GM21360 (cell line): ENCODE results near the gene TMEM9.

Experiments used
- ATAC-seq: cut with Tn5 transposase; IDR thresholded peaks from one replicate; pipeline ENCODE4 v1.9.1; 2021; ENCODE audit warnings: mild to moderate bottlenecking, moderate library complexity; ENCODE audit not compliant: unreplicated experiment

Gene TMEM9

DNA sequence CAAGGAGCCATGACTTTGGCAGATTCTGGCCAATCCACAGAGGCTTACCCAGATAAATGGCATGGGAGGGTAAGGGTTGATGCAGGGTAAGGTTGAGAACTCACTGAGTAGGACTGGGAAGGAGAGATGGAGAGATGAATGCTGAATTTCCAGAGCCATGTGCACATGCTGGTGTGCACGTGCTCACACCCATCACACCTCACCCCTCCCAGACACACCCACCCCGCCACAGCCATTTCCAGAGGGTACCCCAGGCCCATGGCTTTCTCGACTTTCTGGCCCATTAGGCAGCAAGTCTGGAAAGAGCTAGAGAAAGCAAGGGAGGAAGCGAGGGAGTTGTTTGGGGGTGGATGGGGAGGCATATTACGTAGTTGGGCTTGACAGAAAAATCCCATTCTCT is 43.7 kb downstream of the TMEM9 start:
- no peak for ATAC-seq

DNA sequence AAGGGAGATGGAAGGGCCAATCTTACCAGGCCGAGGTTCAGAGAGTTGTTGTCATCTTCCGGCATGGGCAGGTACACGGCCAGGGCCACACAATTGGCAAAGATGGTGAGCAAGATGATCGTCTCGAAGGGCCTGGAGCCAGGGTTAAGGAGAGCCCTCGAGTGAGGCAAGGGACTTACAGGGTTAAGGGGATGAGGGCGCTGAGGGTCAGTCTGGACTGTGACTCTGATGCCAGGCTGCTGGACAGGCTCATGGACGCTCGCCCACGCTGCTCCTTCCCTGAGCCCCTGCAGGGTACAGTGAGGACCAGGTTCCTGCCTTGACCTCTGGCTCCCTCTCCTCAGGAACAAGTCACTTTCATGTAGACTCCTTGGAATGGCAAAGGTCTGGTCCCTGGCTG is 44.1 kb downstream of the TMEM9 start:
- no peak for ATAC-seq

DNA sequence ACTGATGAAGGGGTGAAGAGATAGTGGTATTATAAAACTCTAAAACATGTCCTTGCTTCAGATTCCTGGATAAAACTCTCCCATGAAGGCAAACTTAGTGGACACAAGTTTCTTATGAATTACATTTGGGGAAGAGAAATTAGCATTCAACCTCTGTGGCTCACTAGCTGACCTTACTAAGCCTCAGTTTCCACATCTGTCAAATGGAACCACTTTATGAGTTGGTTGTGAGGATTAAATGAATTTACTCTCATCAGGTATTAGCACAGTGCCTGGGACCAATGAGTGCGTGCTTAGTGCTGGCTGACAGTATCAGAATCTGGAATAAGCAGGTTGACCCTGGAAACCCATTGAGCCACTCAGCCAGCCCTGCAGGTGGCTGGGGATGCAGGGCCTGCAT is 44.6 kb downstream of the TMEM9 start:
- ATAC-seq: no peak

DNA sequence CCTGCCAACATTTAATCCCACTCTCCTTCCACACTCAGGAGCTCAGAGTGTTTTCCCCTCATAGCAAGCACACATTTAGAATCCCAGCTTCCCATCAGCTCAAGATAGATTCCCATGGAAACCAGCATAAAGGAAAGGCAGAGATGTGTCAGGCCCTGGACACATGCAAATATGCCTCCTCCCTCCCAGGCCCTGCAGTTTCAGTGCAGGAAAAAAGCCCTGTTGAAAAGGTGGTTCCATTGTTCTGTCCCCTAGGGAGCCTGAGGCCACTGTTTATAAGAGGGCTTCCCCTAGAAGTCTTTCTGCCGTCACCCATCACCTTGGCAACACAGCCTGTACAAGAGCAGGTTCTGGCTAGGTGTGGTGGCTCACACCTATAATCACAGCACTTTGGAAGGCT is 45.7 kb downstream of the TMEM9 start:
- ATAC-seq: no peak

DNA sequence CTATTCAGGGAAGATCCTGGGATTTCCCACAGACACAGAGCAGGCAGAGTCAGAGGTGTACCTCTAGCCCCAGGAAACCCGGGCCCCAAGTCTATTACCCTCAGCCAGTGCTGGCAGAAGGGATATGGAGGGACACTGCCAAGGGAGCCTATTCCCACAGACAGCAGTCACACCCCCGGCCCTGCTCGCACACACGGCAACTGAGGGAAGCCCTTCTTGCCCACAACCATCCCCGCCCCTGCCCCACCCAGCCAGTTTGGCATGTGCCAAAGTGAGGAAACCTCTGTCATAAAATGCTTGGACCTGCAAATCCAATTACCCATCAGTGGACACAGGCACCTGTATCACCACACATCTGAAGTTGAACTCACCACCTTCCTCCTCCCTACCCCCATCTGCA is 48.6 kb downstream of the TMEM9 start:
- ATAC-seq: no peak

DNA sequence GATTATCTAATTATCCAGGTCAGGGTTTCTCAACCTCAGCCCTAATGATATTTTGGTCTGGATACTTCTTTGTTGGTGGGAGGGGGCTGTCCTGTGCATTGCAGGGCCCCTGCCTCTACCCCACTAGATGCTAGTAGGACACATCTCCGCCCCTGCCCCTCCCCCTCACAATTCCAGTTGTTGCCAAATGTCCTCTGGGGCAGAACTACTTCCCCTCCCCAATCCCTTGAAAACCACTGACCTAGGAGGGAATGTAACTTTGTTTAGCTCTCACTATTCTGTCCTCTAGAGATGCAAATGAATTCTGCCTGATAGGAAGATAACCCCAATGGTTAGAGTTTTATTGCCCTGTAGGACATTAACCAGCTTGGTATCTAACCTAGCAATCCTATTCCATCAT is 50.1 kb downstream of the TMEM9 start:
- no peak for ATAC-seq

DNA sequence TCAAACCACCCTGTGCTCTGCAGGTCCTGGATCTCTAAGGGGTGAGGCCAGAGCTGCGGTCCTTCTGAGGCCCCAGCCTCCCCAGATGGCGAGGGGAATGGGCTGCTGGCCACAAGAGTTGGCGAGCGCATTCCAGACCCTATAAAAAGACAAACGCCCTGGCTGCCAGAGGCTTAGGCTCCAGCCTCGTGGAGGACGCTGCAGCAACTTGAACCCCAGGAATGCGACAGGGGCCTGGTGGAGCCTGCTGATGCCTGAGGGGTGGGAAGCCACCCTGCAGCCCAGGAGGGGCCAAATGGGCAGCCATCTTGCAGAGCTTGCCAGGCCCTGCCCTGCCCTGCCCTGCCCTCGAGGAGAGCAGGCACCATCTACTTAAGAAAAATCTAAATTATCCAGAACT is 50.6 kb downstream of the TMEM9 start:
- ATAC-seq: no peak

DNA sequence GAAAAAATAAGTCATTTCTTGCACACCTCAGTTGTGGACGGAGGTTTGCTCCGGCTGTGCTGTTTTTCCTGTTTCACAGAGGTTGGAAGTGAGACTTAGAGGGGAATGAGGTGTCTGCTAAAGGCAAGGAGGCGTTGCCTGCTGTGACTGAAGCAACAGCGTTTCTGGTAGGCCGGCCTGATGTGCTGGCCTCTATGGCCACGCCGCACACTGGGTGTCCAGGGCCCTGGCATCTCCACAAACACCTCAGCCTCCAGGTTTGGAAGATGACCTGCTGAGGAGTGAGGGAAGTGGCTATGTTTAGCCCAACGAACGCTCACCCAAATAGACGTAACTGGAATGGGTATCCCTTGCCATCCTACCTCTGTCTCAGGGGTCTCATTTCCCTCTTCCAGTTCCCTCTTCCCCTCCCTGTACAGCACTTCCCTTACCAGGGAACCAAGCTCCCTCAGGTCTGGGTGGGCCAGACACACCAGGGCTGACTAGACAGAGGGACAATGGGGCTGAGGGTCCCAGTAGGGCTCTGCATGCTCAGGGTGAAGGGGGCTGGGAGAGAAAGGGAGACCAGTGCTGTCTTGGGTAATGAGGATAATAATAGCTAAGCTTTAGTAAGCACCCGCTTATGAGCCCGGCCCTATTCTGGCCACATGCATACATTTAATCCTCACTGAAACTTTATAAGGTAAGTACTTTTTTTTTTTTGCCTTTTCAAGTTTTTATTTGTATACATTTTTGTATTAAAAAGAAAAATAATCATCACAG is 53.9 kb downstream of the TMEM9 start:
- ATAC-seq: no peak

GRCh38 chr1:201098992-201099677 is 55.1 kb downstream of the TMEM9 start:
- no peak for ATAC-seq

DNA sequence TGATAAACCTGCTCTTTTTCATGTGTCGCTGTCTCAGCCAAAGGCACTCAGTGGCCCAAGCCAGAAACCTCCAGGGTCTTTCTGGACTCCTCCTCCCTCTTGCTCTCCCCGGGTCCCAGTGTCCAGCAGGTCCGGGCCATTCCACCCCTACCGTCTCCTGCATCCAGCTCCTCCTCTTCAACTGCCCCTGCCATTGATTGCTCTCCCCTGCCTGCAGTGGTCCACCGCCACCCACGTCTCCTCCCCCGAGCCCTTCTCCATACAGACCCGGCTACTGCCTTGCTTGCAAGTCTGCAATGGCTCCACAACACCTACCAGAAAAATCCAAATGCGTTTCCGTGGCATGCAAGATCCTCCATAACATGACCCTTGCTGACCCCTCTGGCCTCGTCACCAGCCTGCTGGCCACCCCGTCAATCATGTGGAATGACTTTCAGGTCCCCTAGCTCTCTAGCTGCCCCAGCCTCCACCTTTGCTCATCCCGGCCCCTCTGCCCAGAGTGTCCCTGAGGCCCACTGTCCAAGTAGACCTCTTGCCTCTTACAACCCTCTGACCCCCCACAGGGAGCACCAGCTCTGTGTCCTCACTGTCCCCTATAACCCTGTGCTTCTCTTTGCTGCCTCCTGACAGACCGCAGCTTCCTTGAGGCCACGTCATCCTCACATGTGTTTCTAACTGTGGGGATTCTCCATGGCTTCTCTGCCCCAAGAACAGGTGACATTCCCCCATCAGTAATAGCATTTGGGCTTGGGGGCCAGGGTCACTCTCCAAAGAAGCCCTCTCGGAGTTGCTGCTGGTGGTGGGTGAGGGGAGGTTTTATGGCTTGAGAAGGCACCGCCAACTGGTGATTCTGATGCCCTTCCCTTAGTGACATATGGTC is 57.1 kb downstream of the TMEM9 start:
- no peak for ATAC-seq

- ATAC-seq: no peak
Measured at GRCh38 chr1:201096041-201096461, 58.2 kb downstream of the TMEM9 start.

- ATAC-seq: no peak
Measured at GRCh38 chr1:201095581-201095980, 58.7 kb downstream of the TMEM9 start.

- ATAC-seq: no peak
Measured at GRCh38 chr1:201094832-201095231, 59.4 kb downstream of the TMEM9 start.

GRCh38 chr1:201093962-201094361 is 60.3 kb downstream of the TMEM9 start:
- no peak for ATAC-seq

- no peak for ATAC-seq
Measured at GRCh38 chr1:201093561-201093960, 60.7 kb downstream of the TMEM9 start.

- ATAC-seq: no peak
Measured at GRCh38 chr1:201092738-201093137, 61.5 kb downstream of the TMEM9 start.

- no peak for ATAC-seq
Measured at GRCh38 chr1:201091256-201091655, 63.0 kb downstream of the TMEM9 start.

GRCh38 chr1:201090541-201090940 is 63.7 kb downstream of the TMEM9 start:
- ATAC-seq: no peak

DNA sequence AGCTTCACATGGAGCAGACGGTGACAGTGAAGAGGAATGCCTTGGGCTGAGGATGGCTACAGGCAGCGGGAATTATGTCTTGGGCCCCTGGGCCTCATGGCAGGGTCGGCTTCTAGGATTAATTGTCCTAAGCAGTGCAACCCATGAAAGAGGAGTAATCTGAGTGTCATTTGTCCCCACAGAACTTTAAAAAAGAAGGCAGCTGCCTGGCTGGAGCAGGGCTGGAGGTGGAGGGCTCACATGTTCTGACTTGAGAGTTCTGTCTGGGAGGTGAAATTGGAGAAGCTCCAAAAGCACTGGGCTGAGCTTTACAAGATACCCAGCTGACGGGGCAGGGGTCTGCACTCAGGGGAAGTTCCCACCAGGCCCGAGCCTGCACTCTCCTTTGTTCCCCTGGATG is 64.7 kb downstream of the TMEM9 start:
- no peak for ATAC-seq

DNA sequence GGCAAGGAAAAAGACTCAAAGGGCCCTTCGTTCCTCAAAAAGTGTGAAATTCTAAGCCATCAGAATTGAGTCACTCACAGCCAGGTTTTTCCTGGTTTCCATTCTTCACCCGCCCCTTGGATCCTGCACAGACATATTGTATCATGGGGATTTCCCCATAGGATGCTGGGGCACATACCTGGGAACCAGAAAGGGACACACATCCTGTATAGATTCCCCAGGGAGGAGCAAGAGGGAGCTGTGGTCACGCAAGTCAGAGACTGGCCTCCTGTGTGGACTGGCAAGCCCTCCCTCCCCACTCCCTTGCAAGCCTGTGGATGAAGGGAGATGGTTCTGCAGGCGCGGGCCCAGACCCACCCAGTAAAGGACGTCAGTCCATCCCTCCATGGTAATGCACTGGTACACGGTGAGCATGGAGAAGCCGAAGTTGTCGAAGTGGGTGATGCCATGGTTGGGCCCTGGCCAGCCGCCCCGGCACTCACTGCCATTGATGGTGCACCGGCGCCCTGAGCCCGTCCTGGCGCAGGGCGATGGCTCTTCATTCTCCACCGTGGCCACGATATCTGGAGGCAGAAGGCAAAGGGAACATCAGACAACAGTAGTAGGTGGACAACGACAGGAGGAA is 65.3 kb downstream of the TMEM9 start:
- ATAC-seq: no peak

- no peak for ATAC-seq
Measured at GRCh38 chr1:201088395-201088794, 65.9 kb downstream of the TMEM9 start.
